GM21576 (cell line): ENCODE measurements around the gene APOBEC3B.
"Not testable (repeated sequence)": the region's sequence is repeated elsewhere in the genome, so short reads cannot be mapped to it uniquely, and the experiment has no call there.

Source experiments
- ATAC-seq: cut with Tn5 transposase; IDR thresholded peaks from one replicate; pipeline ENCODE4 v1.9.1; 2021; ENCODE audit warnings: mild to moderate bottlenecking, moderate library complexity; ENCODE audit not compliant: unreplicated experiment

APOBEC3B gene

DNA sequence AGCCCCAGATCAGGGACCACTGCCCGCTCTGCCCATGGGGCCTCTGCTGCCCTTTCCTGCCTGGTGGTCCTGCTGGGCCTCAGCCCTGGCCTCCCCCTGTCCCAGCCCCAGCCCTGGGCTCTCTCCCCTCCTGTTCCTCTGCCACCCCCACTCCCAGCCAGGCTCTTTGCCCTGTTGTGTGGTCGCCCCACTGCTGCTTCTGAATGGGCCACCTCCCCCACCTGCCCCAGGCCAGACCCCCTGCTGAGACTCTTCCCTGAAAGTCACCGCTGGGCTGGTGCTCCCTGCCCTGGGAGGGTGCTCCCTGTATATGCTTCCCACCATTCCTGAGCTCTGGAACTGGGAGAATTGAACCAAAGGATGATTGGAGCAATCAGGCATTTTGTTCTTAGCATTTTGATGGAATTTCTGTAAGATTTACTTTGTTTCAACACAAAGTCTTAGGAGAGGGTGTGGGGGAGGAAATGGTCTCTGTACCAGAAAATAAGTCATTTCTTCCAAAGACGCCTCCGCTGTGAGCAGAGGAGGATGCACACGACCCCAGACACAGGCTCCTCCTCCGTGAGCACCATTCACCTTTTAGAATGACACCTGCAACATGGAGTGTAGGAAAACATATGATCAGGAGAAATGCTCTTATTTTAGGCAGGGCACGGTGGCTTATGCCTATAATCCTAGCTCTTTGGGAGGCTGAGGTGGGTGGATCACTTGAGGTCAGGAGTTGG lies 5.2 kb downstream of the APOBEC3B start:
- ATAC-seq: no peak

GRCh38 chr22:38989466-38989865 lies 7.3 kb downstream of the APOBEC3B start:
- no peak for ATAC-seq

DNA sequence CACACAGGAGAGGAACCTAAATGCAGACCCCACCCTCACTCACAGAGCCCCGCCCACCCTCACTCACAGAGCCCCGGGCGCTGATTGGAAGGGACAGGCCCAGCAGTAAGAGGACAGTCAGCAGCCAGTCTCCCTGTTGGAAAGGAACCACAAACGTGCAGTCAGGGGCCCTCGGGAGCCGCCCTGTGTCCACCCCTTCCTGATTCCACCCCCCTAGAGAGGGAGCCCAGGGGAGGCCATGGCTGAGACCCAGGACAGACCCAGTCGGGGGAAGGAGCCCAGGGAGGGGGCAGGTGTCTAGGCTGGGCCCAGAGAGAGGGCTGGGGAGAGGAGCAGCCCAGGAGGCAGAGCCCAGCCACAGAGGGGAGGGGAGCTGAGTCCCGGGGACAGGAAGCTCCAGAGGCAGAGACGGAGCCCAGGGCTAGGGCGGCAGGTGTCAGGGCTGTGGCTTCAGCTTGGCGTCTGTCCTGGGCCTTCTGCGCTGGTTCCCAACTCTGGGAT lies 10.8 kb downstream of the APOBEC3B start:
- ATAC-seq: not testable (repeated sequence)

- no peak for ATAC-seq
Observed at GRCh38 chr22:38996105-38996504, 14.0 kb downstream of the APOBEC3B start.

GRCh38 chr22:38997518-38997917 lies 15.4 kb downstream of the APOBEC3B start:
- ATAC-seq: no peak

DNA sequence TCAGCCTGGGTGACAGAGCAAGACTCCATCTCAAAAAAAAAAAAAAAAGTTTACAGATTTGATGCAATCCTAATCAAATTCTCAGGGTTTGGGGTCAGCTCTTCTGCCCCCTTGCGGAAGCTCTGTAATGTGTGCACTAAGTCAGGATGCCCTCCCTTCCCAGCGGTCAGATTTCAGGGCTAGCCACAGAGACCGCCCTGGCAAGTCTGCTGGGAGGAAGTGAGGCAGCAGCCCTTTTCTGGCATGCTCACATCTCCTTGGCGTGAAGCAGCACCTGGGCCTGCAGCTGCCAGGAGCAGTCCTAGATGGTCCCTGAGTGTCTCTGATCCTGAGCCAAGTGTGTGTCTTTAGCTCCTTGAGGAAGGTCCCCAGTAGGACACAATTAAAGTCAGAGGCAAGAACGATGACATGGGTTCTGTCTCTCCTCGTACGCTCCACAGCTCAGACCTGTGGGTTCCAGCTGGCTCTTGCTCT lies 21.1 kb downstream of the APOBEC3B start:
- peak; percentile 60 for ATAC-seq

DNA sequence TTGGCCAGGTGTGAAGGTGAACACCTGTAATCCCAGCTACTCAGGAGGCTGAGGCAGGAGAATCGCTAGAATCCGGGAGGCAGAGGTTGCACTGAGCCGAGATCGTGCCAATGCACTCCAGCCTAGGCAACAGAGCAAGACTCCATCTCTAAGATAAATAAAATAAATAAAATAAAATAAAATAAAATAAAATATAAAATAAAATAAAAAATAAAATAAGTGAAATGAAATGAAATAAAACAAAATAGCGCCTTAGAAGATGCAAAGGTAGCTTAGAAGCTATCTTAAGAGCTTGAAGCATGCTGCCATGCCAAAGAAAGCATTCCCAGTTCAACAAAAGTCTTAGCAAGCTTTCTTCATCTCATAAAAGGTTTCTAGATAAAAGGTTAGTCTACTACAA lies 25.0 kb downstream of the APOBEC3B start:
- no peak for ATAC-seq

- not testable (repeated sequence) for ATAC-seq
Observed at GRCh38 chr22:39008271-39008850, 26.2 kb downstream of the APOBEC3B start.

DNA sequence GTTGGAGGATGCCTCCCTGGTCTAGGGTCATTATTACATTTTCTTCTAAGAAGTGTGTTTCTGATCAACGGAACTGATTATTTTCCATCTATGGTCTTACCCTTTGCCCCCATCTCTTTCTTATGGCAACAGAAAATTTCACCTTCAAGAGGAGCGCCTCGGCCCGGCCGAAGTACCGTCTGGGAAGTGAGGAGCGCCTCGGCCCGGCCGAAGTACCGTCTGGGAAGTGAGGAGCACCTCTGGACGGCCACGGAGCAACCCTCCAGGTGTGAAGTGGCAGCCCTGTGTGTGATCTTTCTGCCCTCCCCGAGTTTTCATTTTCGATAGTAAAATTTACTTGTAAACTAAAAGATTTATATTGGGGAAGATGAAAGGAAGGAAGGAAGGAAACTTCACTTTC lies 28.8 kb downstream of the APOBEC3B start:
- ATAC-seq: no peak

DNA sequence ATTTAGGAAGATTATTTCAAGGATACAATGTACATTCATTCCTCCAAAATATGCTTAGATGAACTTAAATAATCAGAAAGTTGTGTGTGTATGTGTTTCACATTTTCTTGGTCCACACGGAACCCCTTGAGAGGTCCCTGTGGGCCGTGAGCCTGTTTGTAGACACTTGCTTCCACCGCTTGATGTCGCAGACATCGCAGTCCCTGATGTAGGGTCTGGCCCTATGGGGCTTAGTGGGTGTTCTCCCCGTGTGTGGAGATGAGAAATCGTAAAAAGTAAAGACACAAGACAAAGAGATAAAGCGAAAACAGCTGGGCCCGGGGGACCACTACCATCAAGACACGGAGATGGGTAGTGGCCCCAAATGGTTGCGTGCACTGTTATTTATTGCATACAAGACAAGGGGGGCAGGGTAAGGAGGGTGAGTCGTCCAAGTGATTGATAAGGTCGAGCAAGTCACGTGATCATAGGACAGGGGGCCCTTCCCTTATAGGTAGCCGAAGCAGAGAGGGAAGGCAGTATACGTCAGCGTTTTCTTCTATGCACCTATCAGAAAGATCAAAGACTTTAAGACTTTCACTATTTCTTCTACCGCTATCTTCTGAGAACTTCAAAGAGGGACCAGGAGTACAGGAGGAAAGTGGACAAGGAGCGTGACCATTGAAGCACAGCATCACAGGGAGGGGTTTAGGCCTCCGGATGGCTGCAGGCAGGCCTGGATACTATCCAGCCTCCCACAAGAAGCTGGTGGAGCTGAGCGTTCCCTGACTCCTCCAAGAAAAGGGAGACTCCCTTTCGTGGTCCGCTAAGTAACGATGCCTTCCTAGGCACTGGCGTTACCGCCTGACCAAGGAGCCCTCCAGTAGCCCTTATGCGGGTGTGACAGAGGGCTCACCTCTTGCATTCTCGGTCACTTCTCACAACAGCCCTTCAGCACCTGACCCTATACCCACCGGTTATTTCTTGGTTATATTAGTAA lies 30.7 kb downstream of the APOBEC3B start:
- no peak for ATAC-seq

GRCh38 chr22:39013561-39013941 lies 31.4 kb downstream of the APOBEC3B start:
- ATAC-seq: not testable (repeated sequence)

- peak; percentile 86 for ATAC-seq
Observed at GRCh38 chr22:39013942-39014722, 32.0 kb downstream of the APOBEC3B start, which contains the start of gene APOBEC3C. APOBEC3C (plus strand) TSS chr22:39014257; CDS start chr22:39014363, 106 bp downstream.

GRCh38 chr22:39014723-39015121 lies 32.6 kb downstream of the APOBEC3B start:
- not testable (repeated sequence) for ATAC-seq

DNA sequence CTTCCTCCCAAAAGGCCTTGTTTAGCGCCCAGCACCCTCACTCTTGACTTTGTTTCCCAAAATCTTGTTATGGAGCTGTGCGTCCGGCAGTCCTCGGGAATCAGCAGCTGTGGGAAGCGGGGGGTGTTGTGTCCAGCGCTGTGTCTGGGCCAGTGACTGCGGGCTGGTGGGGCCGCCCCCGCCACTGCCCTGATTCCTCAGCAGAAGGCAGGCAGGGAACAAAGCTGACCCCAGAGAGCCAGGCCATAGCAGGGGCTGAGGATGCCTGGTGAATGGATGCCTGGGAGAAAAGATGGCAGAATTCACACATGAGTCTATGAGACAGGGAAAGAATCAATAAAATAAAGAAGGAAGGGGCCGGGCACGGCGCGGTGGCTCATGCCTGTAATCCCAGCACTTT lies 34.4 kb downstream of the APOBEC3B start:
- no peak for ATAC-seq

DNA sequence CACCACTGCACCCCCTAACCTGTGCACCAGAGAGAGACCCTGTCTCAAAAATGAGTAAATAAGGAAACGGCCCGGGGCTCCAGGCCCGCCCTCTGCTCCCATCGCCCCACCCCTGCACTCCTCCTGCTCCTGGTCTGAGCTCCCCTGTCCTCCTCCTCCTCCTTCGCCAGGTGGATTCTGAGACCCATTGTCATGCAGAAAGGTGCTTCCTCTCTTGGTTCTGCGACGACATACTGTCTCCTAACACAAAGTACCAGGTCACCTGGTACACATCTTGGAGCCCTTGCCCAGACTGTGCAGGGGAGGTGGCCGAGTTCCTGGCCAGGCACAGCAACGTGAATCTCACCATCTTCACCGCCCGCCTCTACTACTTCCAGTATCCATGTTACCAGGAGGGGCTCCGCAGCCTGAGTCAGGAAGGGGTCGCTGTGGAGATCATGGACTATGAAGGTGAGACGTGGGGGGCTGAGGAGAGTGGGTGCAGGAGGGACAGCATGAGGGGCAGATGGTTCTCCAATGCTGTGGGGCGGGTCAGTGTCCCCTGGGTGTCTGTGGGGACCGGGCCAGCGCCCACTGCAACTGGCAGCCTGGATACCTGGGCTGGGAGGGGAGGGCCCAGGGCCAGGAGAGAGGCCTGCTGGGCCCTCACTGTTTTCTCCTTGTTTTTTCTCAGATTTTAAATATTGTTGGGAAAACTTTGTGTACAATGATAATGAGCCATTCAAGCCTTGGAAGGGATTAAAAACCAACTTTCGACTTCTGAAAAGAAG lies 35.6 kb downstream of the APOBEC3B start:
- ATAC-seq: no peak

DNA sequence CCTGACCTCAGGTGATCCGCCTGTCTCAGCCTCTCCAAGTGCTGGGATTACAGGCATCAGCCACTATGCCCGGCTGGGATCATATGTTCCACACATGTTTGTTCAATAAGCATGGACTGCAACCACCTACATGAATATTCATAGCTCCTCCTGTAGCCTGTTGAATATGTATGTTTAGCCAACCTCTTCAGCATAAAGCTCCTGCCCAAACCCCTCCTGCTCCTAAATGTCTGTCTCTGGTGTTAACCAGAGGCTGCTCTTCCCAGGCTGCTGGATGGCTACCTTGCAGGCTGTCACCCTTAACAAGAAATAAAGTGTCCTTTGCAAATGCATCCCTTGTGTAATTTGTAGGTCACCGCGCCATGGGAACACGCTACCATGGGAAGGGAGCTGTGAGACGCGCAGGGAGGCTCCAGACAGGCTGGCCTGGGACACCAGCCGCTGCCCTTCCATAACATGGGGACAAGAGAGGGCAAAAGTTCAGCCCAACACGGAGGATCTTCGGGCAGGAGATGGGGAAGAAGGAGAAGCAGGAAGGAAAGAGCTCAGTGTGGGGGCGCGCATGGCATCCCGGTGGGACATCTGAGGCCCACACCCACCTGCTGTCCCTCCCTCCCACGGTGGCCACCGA lies 38.0 kb downstream of the APOBEC3B start:
- ATAC-seq: peak; percentile 10

- no peak for ATAC-seq
Observed at GRCh38 chr22:39021552-39022250, 39.6 kb downstream of the APOBEC3B start.

- ATAC-seq: no peak
Observed at GRCh38 chr22:39024519-39025308, 42.6 kb downstream of the APOBEC3B start.
